Cardiac muscle cell (in vitro differentiated cells and primary cell): Measurements from ENCODE around the gene SPATA13. TPM values are rescaled to one million over a fixed set of nuclear protein-coding genes. Genes with fewer than 3 reads are reported as not detected.

Experiments used
- DNase-seq, 2 donors: peaks; one replicate each; pipeline versions ENCODE4 v3.0.0 to v3.0.0-alpha.2; 2010 to 2017; ENCODE audit warnings: low read depth in 1 of 2, low spot score in 1 of 2
- H3K27ac ChIP-seq: fragments of 200-600 bp; sonication (generic); 2 replicates; pipeline ENCODE4 v1.5.1; 2016
- H3K27me3 ChIP-seq: fragments of 200-600 bp; sonication (generic); 2 replicates; pipeline ENCODE4 v1.6.0; 2016; ENCODE audit warnings: control low read depth
- H3K36me3 ChIP-seq: fragments of 200-600 bp; sonication (generic); 2 replicates; pipeline ENCODE4 v1.5.1; 2016; ENCODE audit warnings: control low read depth
- H3K4me1 ChIP-seq: fragments of 200-600 bp; sonication (generic); 2 replicates; pipeline ENCODE4 v1.8.1; 2017; ENCODE audit warnings: low read depth, mild to moderate bottlenecking, mixed run types
- H3K4me3 ChIP-seq: fragments of 200-600 bp; sonication (generic); 2 replicates; pipeline ENCODE4 v1.5.1; 2016; ENCODE audit warnings: mild to moderate bottlenecking
- H3K9me3 ChIP-seq: fragments of 200-600 bp; sonication (generic); 2 replicates; pipeline ENCODE4 v1.5.1; 2017; ENCODE audit warnings: low read depth, mild to moderate bottlenecking, control low read depth
- CTCF ChIP-seq: IDR thresholded peaks from 2 replicates; pipeline ENCODE4 v1.5.1; 2012; ENCODE audit warnings: low read depth, mild to moderate bottlenecking, low read length
- polyA plus RNA-seq: library from polyadenylated mRNA; unstranded; fragments of >200 nt; fragmentation: Nextera tagmentation; extraction: Ambion mirVana; gene quantifications from 2 replicates; pipeline ENCODE4 v1.2.1, GENCODE V29; 2016
- total RNA-seq: library from RNA; depleted of rRNA; stranded (reverse); fragments of >200 nt; gene quantifications from 2 replicates; pipeline ENCODE4 v1.2.3, GENCODE V29; 2016

The SPATA13 gene
- total RNA-seq (13.0 and 23.3 TPM in 2 replicates), polyA plus RNA-seq (3.9 and 5.3 TPM in 2 replicates)

DNA sequence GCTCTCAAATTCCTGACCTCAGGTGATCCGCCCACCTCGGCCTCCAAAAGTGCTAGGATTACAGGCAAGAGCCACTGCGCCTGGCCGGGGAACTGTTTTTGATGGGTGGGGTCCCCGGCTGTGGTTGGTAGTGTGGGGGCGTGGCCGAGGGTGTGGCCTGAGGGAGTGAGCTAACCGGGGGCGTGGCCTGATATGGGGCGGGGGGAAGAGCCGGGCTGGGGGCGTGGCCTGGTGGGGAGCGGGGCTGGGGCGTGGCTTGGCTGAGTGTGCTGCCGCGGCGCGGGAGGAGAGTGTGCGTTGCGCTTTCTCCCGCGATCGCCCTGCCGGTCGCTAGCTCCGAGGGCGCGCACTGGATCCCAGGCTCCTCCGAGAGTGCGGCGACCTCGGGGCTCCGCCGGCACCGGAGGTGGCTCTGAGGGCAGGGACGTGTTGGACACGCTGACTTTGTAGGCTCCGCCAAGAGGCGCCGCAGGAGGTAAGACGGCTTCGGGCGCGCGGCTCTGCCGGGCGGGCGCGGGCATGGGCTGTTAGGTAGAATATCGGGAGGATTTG lies at the start of gene SPATA13:
Gene SPATA13 (plus strand): TSS at position 263 of the 552 bp plus-strand sequence. CDS start 62,210 bp downstream, outside the sequence.
- peak within 1 kb of the TSS; percentile 41 for H3K27ac ChIP-seq
- peaks cover 7% of the 10 kb centered on the region for H3K4me1 ChIP-seq
- no peak for TF ChIP-seq CTCF
- H3K27me3 ChIP-seq = peaks cover 3% of the 10 kb centered on the region
- DNase-seq = peak; percentile 92 to 98
- peak within 1 kb of the TSS; percentile 83 for H3K4me3 ChIP-seq
- no peaks in the 10 kb centered on the region for H3K9me3 ChIP-seq
- H3K36me3 ChIP-seq = no peaks in the 10 kb centered on the region

DNA sequence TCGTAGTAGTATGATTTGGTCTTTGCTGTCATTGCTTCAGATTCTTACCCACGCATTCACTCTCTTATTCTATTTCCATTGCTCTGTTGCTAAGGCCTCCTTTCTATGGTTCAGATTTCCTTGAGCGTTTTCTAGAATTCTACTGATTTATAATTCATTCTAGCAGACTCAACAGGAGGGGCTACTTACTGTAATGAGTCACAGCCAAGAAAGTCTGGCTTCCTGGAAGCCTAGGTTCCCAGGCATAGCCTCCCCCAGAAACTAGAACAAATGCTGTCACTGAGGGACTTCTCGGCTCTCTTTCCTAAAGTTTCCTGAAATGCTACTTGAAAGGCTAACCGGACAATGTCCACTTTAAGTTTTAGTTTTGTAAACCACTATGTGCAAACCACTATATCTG lies 47.7 kb upstream of the SPATA13 start:
- Histone ChIP-seq H3K9me3 (no peaks in the 10 kb centered on the region), H3K4me3 (no peak overlapping the region), H3K4me1 (no peaks in the 10 kb centered on the region), H3K27ac (no peak overlapping the region), H3K36me3 (no peaks in the 10 kb centered on the region), H3K27me3 (no peaks in the 10 kb centered on the region)
- DNase-seq = peak in 1 of 2 donors; percentile 50
- no peak for TF ChIP-seq CTCF

GRCh38 chr13:24115671-24116070 lies 44.8 kb upstream of the SPATA13 start:
- TF ChIP-seq CTCF = no peak
- H3K36me3 ChIP-seq = no peaks in the 10 kb centered on the region
- no peak for DNase-seq
- H3K27me3 ChIP-seq = no peaks in the 10 kb centered on the region
- no peak overlapping the region for H3K4me3 ChIP-seq
- no peak overlapping the region for H3K27ac ChIP-seq
- H3K4me1 ChIP-seq = peaks cover 15% of the 10 kb centered on the region
- no peaks in the 10 kb centered on the region for H3K9me3 ChIP-seq

DNA sequence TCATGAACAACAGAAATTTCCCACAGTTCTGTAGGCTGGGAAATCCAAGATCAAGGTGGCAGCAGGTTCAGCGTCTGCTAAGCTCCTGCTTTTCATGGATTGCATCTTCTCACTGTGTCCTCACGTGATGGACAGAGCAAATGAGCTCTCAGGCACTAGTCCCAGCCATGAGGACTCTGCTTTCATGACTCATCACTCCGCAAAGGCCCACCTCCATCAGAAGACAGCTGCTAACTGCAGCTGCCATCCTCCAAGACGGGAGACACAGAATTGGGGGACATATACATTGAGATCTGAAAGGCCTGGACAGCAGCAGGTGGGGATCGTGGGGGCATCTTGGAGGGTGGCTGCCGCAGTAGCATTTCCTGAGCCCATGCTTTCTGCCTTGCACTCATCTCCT lies 44.4 kb upstream of the SPATA13 start:
- no peaks in the 10 kb centered on the region for H3K9me3 ChIP-seq
- TF ChIP-seq CTCF = no peak
- no peak for DNase-seq
- no peak overlapping the region for H3K4me3 ChIP-seq
- no peaks in the 10 kb centered on the region for H3K36me3 ChIP-seq
- H3K27me3 ChIP-seq = no peaks in the 10 kb centered on the region
- H3K27ac ChIP-seq = no peak overlapping the region
- peaks cover 16% of the 10 kb centered on the region for H3K4me1 ChIP-seq

DNA sequence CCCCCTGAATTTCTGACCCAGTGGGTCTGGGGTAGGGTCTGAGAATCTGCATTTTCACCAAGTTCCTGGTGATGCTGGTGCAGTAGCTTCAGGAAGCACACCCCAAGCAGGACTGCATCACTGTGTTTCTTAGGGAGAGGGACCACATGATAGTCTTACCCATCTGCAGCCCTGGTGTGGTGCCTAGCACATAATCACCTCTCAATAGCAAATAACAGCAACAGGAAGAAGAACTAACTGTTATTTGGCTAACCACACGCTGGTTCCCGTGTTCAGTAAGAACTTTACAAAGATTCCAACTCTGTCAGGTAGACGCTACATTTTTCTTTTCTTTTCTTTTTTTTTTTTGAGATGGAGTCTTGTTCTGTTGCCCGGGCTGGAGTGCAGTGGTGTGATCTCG lies 41.9 kb upstream of the SPATA13 start:
- H3K4me1 ChIP-seq = peaks cover 16% of the 10 kb centered on the region
- no peaks in the 10 kb centered on the region for H3K9me3 ChIP-seq
- H3K27ac ChIP-seq = no peak overlapping the region
- no peak overlapping the region for H3K4me3 ChIP-seq
- H3K27me3 ChIP-seq = no peaks in the 10 kb centered on the region
- DNase-seq = no peak
- no peaks in the 10 kb centered on the region for H3K36me3 ChIP-seq
- no peak for TF ChIP-seq CTCF
